ENCODE data around the gene SPTLC3.

Gene SPTLC3

GRCh38 chr20:12966468-12967085, 42.2 kb upstream of the SPTLC3 start:
- H3K36me3 ChIP-seq (ENCODE audit: control insufficient read depth, low read length) = no peaks in the 10 kb centered on the region
- no peak for TF ChIP-seq CTCF (IDR thresholded peaks at IDR 0.05; ENCODE audit: low read depth, low read length, poor library complexity, severe bottlenecking)
- H3F3A ChIP-seq (ENCODE audit: control insufficient read depth, insufficient read depth) = no peaks in the 10 kb centered on the region
- no peak overlapping the region for H3K4me3 ChIP-seq (ENCODE audit: low read length)
- H4K20me1 ChIP-seq (ENCODE audit: control insufficient read depth, insufficient read depth, low read depth, low read length) = no peaks in the 10 kb centered on the region
- no peak overlapping the region for H3K27ac ChIP-seq (ENCODE audit: low read depth, low read length)
- H3K4me2 ChIP-seq (ENCODE audit: low read length) = no peak overlapping the region
- no peaks in the 10 kb centered on the region for H3K4me1 ChIP-seq (ENCODE audit: control insufficient read depth, low read length)
- H3K9me2 ChIP-seq (replicated peaks; ENCODE audit: control insufficient read depth, low read length) = no peaks in the 10 kb centered on the region
- H3K27me3 ChIP-seq (ENCODE audit: control insufficient read depth, low read length) = no peaks in the 10 kb centered on the region
- no peaks in the 10 kb centered on the region for H3K79me2 ChIP-seq (ENCODE audit: control insufficient read depth, low read length)
- H3K9me3 ChIP-seq (ENCODE audit: control insufficient read depth, insufficient read depth, low read length) = no peaks in the 10 kb centered on the region

- Histone ChIP-seq H3K79me2 (ENCODE audit: control insufficient read depth, low read length) (no peaks in the 10 kb centered on the region), H3K9me3 (ENCODE audit: control insufficient read depth, insufficient read depth, low read length) (no peaks in the 10 kb centered on the region), H3K27me3 (ENCODE audit: control insufficient read depth, low read length) (no peaks in the 10 kb centered on the region), H3K9me2 (replicated peaks; ENCODE audit: control insufficient read depth, low read length) (no peaks in the 10 kb centered on the region), H3F3A (ENCODE audit: control insufficient read depth, insufficient read depth) (no peaks in the 10 kb centered on the region), H3K4me1 (ENCODE audit: control insufficient read depth, low read length) (no peaks in the 10 kb centered on the region), H4K20me1 (ENCODE audit: control insufficient read depth, insufficient read depth, low read depth, low read length) (no peaks in the 10 kb centered on the region), H3K27ac (ENCODE audit: low read depth, low read length) (no peak overlapping the region), H3K4me3 (ENCODE audit: low read length) (no peak overlapping the region), H3K36me3 (ENCODE audit: control insufficient read depth, low read length) (no peaks in the 10 kb centered on the region), H3K4me2 (ENCODE audit: low read length) (no peak overlapping the region)
- no peak for TF ChIP-seq EZH2phosphoT487 (IDR thresholded peaks at IDR 0.05; ENCODE audit: borderline replicate concordance, low read length)
These were observed 40.8 kb upstream of the SPTLC3 start for GRCh38 chr20:12967932-12968331.

- TF ChIP-seq EZH2phosphoT487 (IDR thresholded peaks at IDR 0.05; ENCODE audit: borderline replicate concordance, low read length) = no peak
- no peak for TF ChIP-seq CTCF (IDR thresholded peaks at IDR 0.05; ENCODE audit: low read depth, low read length, poor library complexity, severe bottlenecking)
- H3K4me3 ChIP-seq (ENCODE audit: low read length) = no peak overlapping the region
- H3K27me3 ChIP-seq (ENCODE audit: control insufficient read depth, low read length) = no peaks in the 10 kb centered on the region
- no peak overlapping the region for H3K4me2 ChIP-seq (ENCODE audit: low read length)
- H3K4me1 ChIP-seq (ENCODE audit: control insufficient read depth, low read length) = no peaks in the 10 kb centered on the region
- no peaks in the 10 kb centered on the region for H3K9me2 ChIP-seq (replicated peaks; ENCODE audit: control insufficient read depth, low read length)
- no peaks in the 10 kb centered on the region for H3F3A ChIP-seq (ENCODE audit: control insufficient read depth, insufficient read depth)
- no peaks in the 10 kb centered on the region for H4K20me1 ChIP-seq (ENCODE audit: control insufficient read depth, insufficient read depth, low read depth, low read length)
- no peaks in the 10 kb centered on the region for H3K36me3 ChIP-seq (ENCODE audit: control insufficient read depth, low read length)
- H3K9me3 ChIP-seq (ENCODE audit: control insufficient read depth, insufficient read depth, low read length) = no peaks in the 10 kb centered on the region
- H3K27ac ChIP-seq (ENCODE audit: low read depth, low read length) = no peak overlapping the region
- H3K79me2 ChIP-seq (ENCODE audit: control insufficient read depth, low read length) = no peaks in the 10 kb centered on the region
These were observed 40.3 kb upstream of the SPTLC3 start for GRCh38 chr20:12968472-12968871.

GRCh38 chr20:12969071-12969669, 39.6 kb upstream of the SPTLC3 start:
- Histone ChIP-seq H3K9me2 (replicated peaks; ENCODE audit: control insufficient read depth, low read length) (no peaks in the 10 kb centered on the region), H3K27ac (ENCODE audit: low read depth, low read length) (no peak overlapping the region), H3K36me3 (ENCODE audit: control insufficient read depth, low read length) (no peaks in the 10 kb centered on the region), H3K79me2 (ENCODE audit: control insufficient read depth, low read length) (no peaks in the 10 kb centered on the region), H4K20me1 (ENCODE audit: control insufficient read depth, insufficient read depth, low read depth, low read length) (no peaks in the 10 kb centered on the region), H3K4me3 (ENCODE audit: low read length) (no peak overlapping the region), H3K27me3 (ENCODE audit: control insufficient read depth, low read length) (no peaks in the 10 kb centered on the region), H3K9me3 (ENCODE audit: control insufficient read depth, insufficient read depth, low read length) (no peaks in the 10 kb centered on the region), H3K4me2 (ENCODE audit: low read length) (no peak overlapping the region), H3K4me1 (ENCODE audit: control insufficient read depth, low read length) (no peaks in the 10 kb centered on the region), H3F3A (ENCODE audit: control insufficient read depth, insufficient read depth) (no peaks in the 10 kb centered on the region)
- TF ChIP-seq EZH2phosphoT487 (IDR thresholded peaks at IDR 0.05; ENCODE audit: borderline replicate concordance, low read length) (no peak), CTCF (IDR thresholded peaks at IDR 0.05; ENCODE audit: low read depth, low read length, poor library complexity, severe bottlenecking) (no peak)
